Vagina (tissue), 2 donors: Measurements from ENCODE around the gene CDC42EP3. TPM values are rescaled to one million over a fixed set of nuclear protein-coding genes. Genes with fewer than 3 reads are reported as not detected.

Source experiments
- DNase-seq, 2 donors: peaks; one replicate each; pipeline ENCODE4 v3.0.0-alpha.2; 2017; ENCODE audit errors: extremely low spot score in 2 of 2
- H3K27ac ChIP-seq: fragments of 200-600 bp; sonication (generic); one replicate; pipeline ENCODE4 v1.5.1; 2019
- H3K27me3 ChIP-seq: fragments of 200-600 bp; sonication (generic); one replicate; pipeline ENCODE4 v1.5.1; 2019
- H3K36me3 ChIP-seq, 2 donors: fragments of 200-600 bp; sonication (generic); one replicate each; pipeline ENCODE4 v1.5.1; 2017 to 2019
- H3K4me1 ChIP-seq: fragments of 200-600 bp; sonication (generic); one replicate; pipeline ENCODE4 v1.5.1; 2019
- H3K4me3 ChIP-seq, 2 donors: fragments of 200-600 bp; sonication (generic); 1 replicate in 1 of 2; 2 replicates in 1 of 2; pipeline ENCODE4 v1.5.1; 2016 to 2019
- H3K9me3 ChIP-seq: fragments of 200-600 bp; sonication (generic); one replicate; pipeline ENCODE4 v1.5.1; 2019
- POLR2A ChIP-seq, 2 donors: fragments of 450-650 bp; IDR thresholded peaks; one replicate each; pipeline ENCODE4 v1.6.1; 2017; ENCODE audit warnings: antibody characterized with exemption in 2 of 2, mild to moderate bottlenecking in 2 of 2, moderate library complexity in 2 of 2
- POLR2AphosphoS5 ChIP-seq, 2 donors: sonication (generic); formaldehyde crosslinking; IDR thresholded peaks; one replicate each; pipeline ENCODE4 v1.9.0; 2017; ENCODE audit warnings: antibody characterized with exemption in 2 of 2, mild to moderate bottlenecking in 2 of 2, low read depth in 1 of 2; ENCODE audit not compliant: insufficient read depth in 1 of 2
- intact Hi-C: fragments of 100-400 bp; cut with DNase I; formaldehyde crosslinking; loops from one replicate; pipeline ENCODE4 v1.15.1; 2023
- total RNA-seq: library from RNA; depleted of rRNA; stranded (reverse); fragments of >200 nt; gene quantifications from one replicate; pipeline ENCODE4 v1.2.3, GENCODE V29; 2016
- TF ChIP-seq, protein P1 (sequence below), 3 experiments: fragments of 450-650 bp in 2 of 3; fragments of 200-600 bp in 1 of 3; sonication (generic) in 1 of 3; IDR thresholded peaks; one replicate each; pipeline ENCODE4 v1.5.1; 2017 to 2019; ENCODE audit warnings: antibody characterized with exemption in 3 of 3, mild to moderate bottlenecking in 2 of 3, moderate library complexity in 2 of 3

Gene CDC42EP3
- total RNA-seq, 1 donor from 2014 or later, result 44.4 TPM

DNA sequence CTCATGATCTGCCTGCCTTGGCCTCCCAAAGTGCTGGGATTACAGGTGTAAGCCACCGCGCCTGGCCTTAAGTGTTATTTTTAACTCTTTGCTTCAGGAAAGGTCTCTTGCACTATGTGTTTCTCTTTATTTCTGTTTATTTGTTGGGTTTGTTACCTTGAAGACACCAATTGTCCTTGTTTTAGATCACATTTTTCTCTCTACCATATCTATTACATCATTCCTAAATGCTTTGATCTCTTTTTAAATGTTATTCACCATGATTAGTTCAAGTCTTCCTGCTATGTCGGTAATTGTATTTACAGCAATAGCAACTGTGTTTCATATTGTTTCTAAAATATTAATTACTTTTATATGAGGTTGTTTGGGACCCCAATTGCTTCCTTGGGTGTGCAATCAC lies 77.7 kb downstream of the CDC42EP3 start:
- intact Hi-C loops, result no loop called here
- no peaks in the 10 kb centered on the region for H3K36me3 ChIP-seq
- no peaks in the 10 kb centered on the region for H3K27me3 ChIP-seq
- no peaks in the 10 kb centered on the region for H3K9me3 ChIP-seq
- no peak for TF ChIP-seq POLR2A (IDR thresholded peaks at IDR 0.05)
- TF ChIP-seq, protein P1, sequence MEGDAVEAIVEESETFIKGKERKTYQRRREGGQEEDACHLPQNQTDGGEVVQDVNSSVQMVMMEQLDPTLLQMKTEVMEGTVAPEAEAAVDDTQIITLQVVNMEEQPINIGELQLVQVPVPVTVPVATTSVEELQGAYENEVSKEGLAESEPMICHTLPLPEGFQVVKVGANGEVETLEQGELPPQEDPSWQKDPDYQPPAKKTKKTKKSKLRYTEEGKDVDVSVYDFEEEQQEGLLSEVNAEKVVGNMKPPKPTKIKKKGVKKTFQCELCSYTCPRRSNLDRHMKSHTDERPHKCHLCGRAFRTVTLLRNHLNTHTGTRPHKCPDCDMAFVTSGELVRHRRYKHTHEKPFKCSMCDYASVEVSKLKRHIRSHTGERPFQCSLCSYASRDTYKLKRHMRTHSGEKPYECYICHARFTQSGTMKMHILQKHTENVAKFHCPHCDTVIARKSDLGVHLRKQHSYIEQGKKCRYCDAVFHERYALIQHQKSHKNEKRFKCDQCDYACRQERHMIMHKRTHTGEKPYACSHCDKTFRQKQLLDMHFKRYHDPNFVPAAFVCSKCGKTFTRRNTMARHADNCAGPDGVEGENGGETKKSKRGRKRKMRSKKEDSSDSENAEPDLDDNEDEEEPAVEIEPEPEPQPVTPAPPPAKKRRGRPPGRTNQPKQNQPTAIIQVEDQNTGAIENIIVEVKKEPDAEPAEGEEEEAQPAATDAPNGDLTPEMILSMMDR (IDR thresholded peaks at IDR 0.05), result no peak
- no peak for TF ChIP-seq POLR2AphosphoS5 (IDR thresholded peaks at IDR 0.05; ENCODE audit: insufficient read depth in 1 of 2, low read depth in 1 of 2)
- H3K4me3 ChIP-seq, result no peak overlapping the region
- no peak overlapping the region for H3K27ac ChIP-seq
- DNase-seq, result no peak
- H3K4me1 ChIP-seq, result peaks cover 14% of the 10 kb centered on the region

DNA sequence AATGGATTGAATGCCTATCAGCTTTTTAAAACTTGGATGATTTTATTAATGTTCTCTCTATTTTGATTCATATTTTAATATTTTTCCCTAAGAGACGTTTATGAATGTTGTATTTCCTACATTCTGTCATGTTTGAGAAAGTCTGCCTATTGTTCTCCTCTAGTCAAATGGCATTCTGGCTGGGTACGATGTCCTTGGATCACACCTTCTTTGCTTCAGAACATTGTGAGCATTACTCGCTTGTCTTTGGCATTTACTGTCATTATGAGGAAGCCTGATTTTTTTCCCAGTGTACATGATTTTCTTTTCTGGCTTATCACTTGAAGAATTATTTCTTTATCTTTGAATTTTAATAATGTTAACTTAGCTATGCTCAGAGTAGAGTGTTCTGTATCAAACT lies 78.4 kb downstream of the CDC42EP3 start:
- Histone ChIP-seq H3K4me1 (peaks cover 21% of the 10 kb centered on the region), H3K36me3 (no peaks in the 10 kb centered on the region), H3K27me3 (no peaks in the 10 kb centered on the region), H3K27ac (no peak overlapping the region), H3K9me3 (no peaks in the 10 kb centered on the region), H3K4me3 (no peak overlapping the region)
- no peak for DNase-seq
- intact Hi-C loops, result no loop called here
- no peak for TF ChIP-seq POLR2A (IDR thresholded peaks at IDR 0.05)
- TF ChIP-seq, protein P1 (IDR thresholded peaks at IDR 0.05), result no peak
